NCI-H1930 (cell line): Measurements from ENCODE around the gene AKAP14.
"Not testable (repeated sequence)": the region's sequence is repeated elsewhere in the genome, so short reads cannot be mapped to it uniquely, and the experiment has no call there.

Experiments used
- DNase-seq, 2 experiments: peaks; one replicate each; lab custom pipeline; 2025; lab: John Stamatoyannopoulos, UW

Gene AKAP14

GRCh38 chrX:119895843-119896326, at the start of gene AKAP14:
AKAP14 (plus strand) TSS chrX:119895893; CDS start chrX:119903224, 7,331 bp downstream.
- no peak for DNase-seq

GRCh38 chrX:119852382-119853353, 43.0 kb upstream of the AKAP14 start, which contains the start of gene UPF3B:
UPF3B (minus strand) TSS chrX:119852963; CDS start chrX:119852928, 35 bp downstream.
- DNase-seq: peak; percentile 97

GRCh38 chrX:119853444-119853843, 42.2 kb upstream of the AKAP14 start:
- DNase-seq: no peak

- no peak for DNase-seq
These were observed 25.0 kb upstream of the AKAP14 start for GRCh38 chrX:119870626-119871131.

- no peak for DNase-seq
These were observed 24.5 kb upstream of the AKAP14 start for GRCh38 chrX:119871245-119871598.

- peak; percentile 54 to 81 for DNase-seq
These were observed 23.9 kb upstream of the AKAP14 start, which contains the start of the genes NDUFA1 and RNF113A for GRCh38 chrX:119871599-119872395. NDUFA1 (plus strand) TSS chrX:119871832; CDS start chrX:119871912, 80 bp downstream. RNF113A (minus strand) TSS chrX:119871733; CDS start chrX:119871613, 120 bp downstream.

- no peak for DNase-seq
These were observed 17.0 kb upstream of the AKAP14 start for GRCh38 chrX:119878740-119879139.

- no peak for DNase-seq
These were observed 15.6 kb upstream of the AKAP14 start for GRCh38 chrX:119880076-119880475.

GRCh38 chrX:119880552-119881437, 14.9 kb upstream of the AKAP14 start:
- peak in 1 of 2 experiments; percentile 2 for DNase-seq

GRCh38 chrX:119885554-119886428, 9.9 kb upstream of the AKAP14 start:
- DNase-seq: no peak

- DNase-seq: peak; percentile 39 to 72
These were observed 7.8 kb upstream of the AKAP14 start for GRCh38 chrX:119887721-119888425.

- DNase-seq: not testable (repeated sequence)
These were observed 5.1 kb upstream of the AKAP14 start for GRCh38 chrX:119890626-119891025.

GRCh38 chrX:119891961-119892692, 3.6 kb upstream of the AKAP14 start:
- DNase-seq: not testable (repeated sequence)

GRCh38 chrX:119899125-119899524, 3.4 kb downstream of the AKAP14 start:
- DNase-seq: no peak

- no peak for DNase-seq
These were observed 5.3 kb downstream of the AKAP14 start for GRCh38 chrX:119900976-119901375.

- DNase-seq: no peak
These were observed 20.6 kb downstream of the AKAP14 start for GRCh38 chrX:119916310-119916709.

GRCh38 chrX:119917877-119918276, 22.2 kb downstream of the AKAP14 start:
- DNase-seq: no peak

- DNase-seq: no peak
These were observed 24.3 kb downstream of the AKAP14 start for GRCh38 chrX:119919835-119920585.
